Neural cell (in vitro differentiated cells): ENCODE data around the gene LIMCH1.

ENCODE experiments used
- EP300 ChIP-seq: fragments of 450-650 bp; conservative IDR thresholded peaks from 2 replicates; pipeline ENCODE4 v1.6.1; 2014; ENCODE audit warnings: antibody characterized with exemption, mild to moderate bottlenecking, moderate library complexity; ENCODE audit not compliant: poor library complexity, severe bottlenecking
- EZH2 ChIP-seq: fragments of 200-600, 300-800 bp; shearing (Covaris generic), sonication (generic); IDR thresholded peaks from 2 replicates; pipeline ENCODE4 v1.6.1; 2014; ENCODE audit warnings: antibody characterized with exemption, low read length, borderline replicate concordance, mild to moderate bottlenecking; ENCODE audit not compliant: insufficient read depth, poor library complexity, severe bottlenecking
- MXI1 ChIP-seq: fragments of 450-650 bp; conservative IDR thresholded peaks from 2 replicates; pipeline ENCODE4 v1.6.1; 2014; ENCODE audit warnings: antibody characterized with exemption, mild to moderate bottlenecking; ENCODE audit not compliant: poor library complexity, severe bottlenecking
- POLR2AphosphoS5 ChIP-seq: IDR thresholded peaks from 2 replicates; pipeline ENCODE4 v1.6.1; 2012
- RAD21 ChIP-seq: fragments of 450-650 bp; conservative IDR thresholded peaks from 2 replicates; pipeline ENCODE4 v1.6.1; 2014; ENCODE audit warnings: antibody characterized with exemption, mild to moderate bottlenecking, moderate library complexity
- SMC3 ChIP-seq: fragments of 450-650 bp; conservative IDR thresholded peaks from 2 replicates; pipeline ENCODE4 v1.6.1; 2014; ENCODE audit warnings: antibody characterized with exemption, mild to moderate bottlenecking, moderate library complexity; ENCODE audit not compliant: poor library complexity
- TF ChIP-seq, protein P1 (sequence below): fragments of 450-650 bp; IDR thresholded peaks from 2 replicates; pipeline ENCODE4 v1.5.1; 2014; ENCODE audit warnings: antibody characterized with exemption, mild to moderate bottlenecking, moderate library complexity; ENCODE audit not compliant: poor library complexity, severe bottlenecking
- TF ChIP-seq, protein P2 (sequence below): IDR thresholded peaks from 2 replicates; pipeline ENCODE4 v1.6.1; 2012; ENCODE audit warnings: borderline replicate concordance

DNA sequence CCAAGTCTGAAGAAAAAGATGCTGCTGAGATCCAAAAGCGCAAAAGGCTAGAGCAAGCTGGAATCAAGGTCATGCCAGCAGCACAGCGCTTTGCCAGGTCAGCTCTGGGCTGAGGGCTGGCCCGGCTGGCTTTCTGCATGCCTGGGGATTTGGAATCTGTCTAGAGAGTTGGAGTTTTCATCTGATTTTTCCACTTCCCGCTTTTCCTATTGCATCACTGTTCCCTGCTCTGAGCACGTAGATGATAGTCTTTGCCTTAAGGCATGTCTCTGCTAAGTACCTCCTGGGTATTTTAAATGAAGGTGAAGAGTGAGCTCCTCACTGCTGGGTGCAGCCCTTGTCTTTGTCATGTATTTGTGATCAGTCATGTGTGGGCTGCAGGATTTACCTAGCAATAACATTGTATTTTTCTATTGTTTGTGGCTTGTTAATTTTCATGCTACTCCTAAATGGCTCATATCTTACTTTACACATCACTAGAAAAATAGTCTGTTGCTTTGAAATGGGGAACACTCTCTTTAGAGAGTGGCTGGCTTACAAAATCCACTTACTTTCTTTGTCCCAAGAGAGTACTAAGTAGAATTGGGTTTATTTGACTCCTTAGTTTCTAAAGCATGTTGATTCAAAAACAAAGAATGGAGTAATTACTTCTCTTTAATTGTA, 82.8 kb downstream of the LIMCH1 start:
- TF ChIP-seq, protein P1, sequence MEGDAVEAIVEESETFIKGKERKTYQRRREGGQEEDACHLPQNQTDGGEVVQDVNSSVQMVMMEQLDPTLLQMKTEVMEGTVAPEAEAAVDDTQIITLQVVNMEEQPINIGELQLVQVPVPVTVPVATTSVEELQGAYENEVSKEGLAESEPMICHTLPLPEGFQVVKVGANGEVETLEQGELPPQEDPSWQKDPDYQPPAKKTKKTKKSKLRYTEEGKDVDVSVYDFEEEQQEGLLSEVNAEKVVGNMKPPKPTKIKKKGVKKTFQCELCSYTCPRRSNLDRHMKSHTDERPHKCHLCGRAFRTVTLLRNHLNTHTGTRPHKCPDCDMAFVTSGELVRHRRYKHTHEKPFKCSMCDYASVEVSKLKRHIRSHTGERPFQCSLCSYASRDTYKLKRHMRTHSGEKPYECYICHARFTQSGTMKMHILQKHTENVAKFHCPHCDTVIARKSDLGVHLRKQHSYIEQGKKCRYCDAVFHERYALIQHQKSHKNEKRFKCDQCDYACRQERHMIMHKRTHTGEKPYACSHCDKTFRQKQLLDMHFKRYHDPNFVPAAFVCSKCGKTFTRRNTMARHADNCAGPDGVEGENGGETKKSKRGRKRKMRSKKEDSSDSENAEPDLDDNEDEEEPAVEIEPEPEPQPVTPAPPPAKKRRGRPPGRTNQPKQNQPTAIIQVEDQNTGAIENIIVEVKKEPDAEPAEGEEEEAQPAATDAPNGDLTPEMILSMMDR = no peak
- no peak for TF ChIP-seq POLR2AphosphoS5
- no peak for TF ChIP-seq EZH2
- TF ChIP-seq, protein P2, sequence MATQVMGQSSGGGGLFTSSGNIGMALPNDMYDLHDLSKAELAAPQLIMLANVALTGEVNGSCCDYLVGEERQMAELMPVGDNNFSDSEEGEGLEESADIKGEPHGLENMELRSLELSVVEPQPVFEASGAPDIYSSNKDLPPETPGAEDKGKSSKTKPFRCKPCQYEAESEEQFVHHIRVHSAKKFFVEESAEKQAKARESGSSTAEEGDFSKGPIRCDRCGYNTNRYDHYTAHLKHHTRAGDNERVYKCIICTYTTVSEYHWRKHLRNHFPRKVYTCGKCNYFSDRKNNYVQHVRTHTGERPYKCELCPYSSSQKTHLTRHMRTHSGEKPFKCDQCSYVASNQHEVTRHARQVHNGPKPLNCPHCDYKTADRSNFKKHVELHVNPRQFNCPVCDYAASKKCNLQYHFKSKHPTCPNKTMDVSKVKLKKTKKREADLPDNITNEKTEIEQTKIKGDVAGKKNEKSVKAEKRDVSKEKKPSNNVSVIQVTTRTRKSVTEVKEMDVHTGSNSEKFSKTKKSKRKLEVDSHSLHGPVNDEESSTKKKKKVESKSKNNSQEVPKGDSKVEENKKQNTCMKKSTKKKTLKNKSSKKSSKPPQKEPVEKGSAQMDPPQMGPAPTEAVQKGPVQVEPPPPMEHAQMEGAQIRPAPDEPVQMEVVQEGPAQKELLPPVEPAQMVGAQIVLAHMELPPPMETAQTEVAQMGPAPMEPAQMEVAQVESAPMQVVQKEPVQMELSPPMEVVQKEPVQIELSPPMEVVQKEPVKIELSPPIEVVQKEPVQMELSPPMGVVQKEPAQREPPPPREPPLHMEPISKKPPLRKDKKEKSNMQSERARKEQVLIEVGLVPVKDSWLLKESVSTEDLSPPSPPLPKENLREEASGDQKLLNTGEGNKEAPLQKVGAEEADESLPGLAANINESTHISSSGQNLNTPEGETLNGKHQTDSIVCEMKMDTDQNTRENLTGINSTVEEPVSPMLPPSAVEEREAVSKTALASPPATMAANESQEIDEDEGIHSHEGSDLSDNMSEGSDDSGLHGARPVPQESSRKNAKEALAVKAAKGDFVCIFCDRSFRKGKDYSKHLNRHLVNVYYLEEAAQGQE = no peak
- no peak for TF ChIP-seq RAD21
- no peak for TF ChIP-seq SMC3
- no peak for TF ChIP-seq MXI1
- TF ChIP-seq EP300 = no peak
